K562 (cell line): ENCODE results near the gene PNRC2. TPM values are rescaled to one million over a fixed set of nuclear protein-coding genes. Genes with fewer than 3 reads are reported as not detected.

Experiments used
- CSDE1 ChIP-seq, 2 experiments: fragments of 450-650 bp; IDR thresholded peaks; 2 replicates each; pipeline ENCODE4 v1.6.1; 2016; ENCODE audit warnings: mild to moderate bottlenecking in 1 of 2
- FOXA3 ChIP-seq, 2 experiments: fragments of 450-650 bp in 1 of 2; sonication (generic) in 1 of 2; formaldehyde crosslinking; IDR thresholded peaks in 1 of 2; conservative IDR thresholded peaks in 1 of 2; 2 replicates each; pipeline versions ENCODE4 v1.4.0 to v1.8.0; 2020 to 2022; ENCODE audit warnings: mild to moderate bottlenecking in 2 of 2, missing genetic modification reagents in 1 of 2
- IFI16 ChIP-seq: fragments of 250-450 bp; sonication (Bioruptor Pico); IDR thresholded peaks from 2 replicates; pipeline ENCODE4 v2.1.2; 2022; ENCODE audit warnings: mild to moderate bottlenecking, inconsistent platforms
- ILK ChIP-seq: fragments of 450-650 bp; IDR thresholded peaks from 2 replicates; pipeline ENCODE4 v1.6.1; 2016; ENCODE audit warnings: missing genetic modification characterization, low read depth, mild to moderate bottlenecking, missing compliant biosample characterization, moderate library complexity, borderline replicate concordance
- MCM2 ChIP-seq: fragments of 450-650 bp; IDR thresholded peaks from 2 replicates; pipeline ENCODE4 v1.6.1; 2017; ENCODE audit warnings: low read depth, mild to moderate bottlenecking
- MECOM ChIP-seq: fragments of 250-450 bp; sonication (Bioruptor Pico); IDR thresholded peaks from 2 replicates; pipeline ENCODE4 v1.8.0; 2022; ENCODE audit warnings: inconsistent platforms
- MEIS2 ChIP-seq: fragments of 450-650 bp; IDR thresholded peaks from 2 replicates; pipeline ENCODE4 v1.6.1; 2014; ENCODE audit warnings: mild to moderate bottlenecking; ENCODE audit not compliant: partially characterized antibody
- NR2C2 ChIP-seq, 2 experiments: fragments of 200-800 bp in 1 of 2; sonication (Bioruptor generic) in 1 of 2; sonication (generic) in 1 of 2; formaldehyde crosslinking in 1 of 2; IDR thresholded peaks; 2 replicates each; pipeline versions ENCODE4 v1.6.1 to v1.8.0; 2016 to 2022; ENCODE audit warnings: mild to moderate bottlenecking in 1 of 2, missing compliant biosample characterization in 1 of 2, missing genetic modification characterization in 1 of 2, missing genetic modification reagents in 1 of 2
- POLR2H ChIP-seq: IDR thresholded peaks from 2 replicates; pipeline ENCODE4 v1.6.1; 2016; ENCODE audit warnings: missing genetic modification characterization, low read depth, mild to moderate bottlenecking, control low read depth, missing compliant biosample characterization, moderate library complexity
- PRMT5 ChIP-seq: sonication (generic); formaldehyde crosslinking; IDR thresholded peaks from 2 replicates; pipeline ENCODE4 v1.5.0; 2020; ENCODE audit warnings: missing genetic modification reagents
- PURB ChIP-seq: sonication (generic); formaldehyde crosslinking; IDR thresholded peaks from 2 replicates; pipeline ENCODE4 v1.9.0; 2021; ENCODE audit warnings: low read depth, mild to moderate bottlenecking, missing genetic modification reagents
- SRSF1 ChIP-seq: fragments of 200-400 bp; formaldehyde crosslinking; IDR thresholded peaks from 2 replicates; pipeline ENCODE4 v1.6.1; 2017; ENCODE audit warnings: mild to moderate bottlenecking, low read depth, low read length, moderate library complexity
- TBL1XR1 ChIP-seq, 2 experiments: IDR thresholded peaks; 2 replicates each; pipeline ENCODE4 v1.6.1; 2012; ENCODE audit warnings: improper control_type of control experiment in 2 of 2, low read length in 2 of 2, mild to moderate bottlenecking in 1 of 2
- TCF15 ChIP-seq: fragments of 250-450 bp; sonication (Bioruptor Pico); IDR thresholded peaks from 2 replicates; pipeline ENCODE4 v1.8.0; 2022; ENCODE audit warnings: moderate library complexity, mild to moderate bottlenecking, inconsistent platforms
- TEAD2 ChIP-seq: fragments of 450-650 bp; IDR thresholded peaks from 2 replicates; pipeline ENCODE4 v1.6.1; 2016; ENCODE audit warnings: missing genetic modification characterization, control low read depth, missing compliant biosample characterization
- USF1 ChIP-seq: sonication (generic); formaldehyde crosslinking; IDR thresholded peaks from 2 replicates; pipeline ENCODE4 v1.9.0; 2022; ENCODE audit warnings: mild to moderate bottlenecking, missing genetic modification reagents
- ZNF121 ChIP-seq: sonication (generic); formaldehyde crosslinking; conservative IDR thresholded peaks from 2 replicates; pipeline ENCODE4 v1.8.0; 2022; ENCODE audit warnings: missing genetic modification reagents
- ZNF232 ChIP-seq: sonication (generic); formaldehyde crosslinking; IDR thresholded peaks from 2 replicates; pipeline ENCODE4 v1.8.0; 2022; ENCODE audit warnings: mild to moderate bottlenecking, missing genetic modification reagents
- ZNF311 ChIP-seq: fragments of 250-450 bp; sonication (Bioruptor Pico); IDR thresholded peaks from 2 replicates; pipeline ENCODE4 v1.4.0; 2020; ENCODE audit warnings: mild to moderate bottlenecking, moderate library complexity
- polyA plus RNA-seq, 8 experiments: library from polyadenylated mRNA; depleted of rRNA in 4 of 8; stranded (reverse) in 5 of 8; unstranded in 3 of 8; fragments of >200 nt; fragmentation: Nextera tagmentation in 2 of 8; fragmentation: Illumina TruSeq in 1 of 8; extraction: Ambion mirVana in 2 of 8; extraction: Trizol in 1 of 8; gene quantifications; 2 replicates each; pipeline versions ENCODE4 v1.2.1 to v1.2.3, GENCODE V29; 2011 to 2014; ENCODE audit warnings: inconsistent platforms in 1 of 8, missing spikeins in 1 of 8
- total RNA-seq, 7 experiments: library from RNA; depleted of rRNA in 6 of 7; stranded (reverse); fragments of >200 nt in 6 of 7; fragmentation: Illumina TruSeq in 2 of 7; extraction: Trizol in 2 of 7; gene quantifications; 2 replicates each; pipeline versions ENCODE4 v1.2.1 to v1.2.3, GENCODE V29; 2011 to 2021; ENCODE audit warnings: low replicate concordance in 1 of 7
- TF ChIP-seq, protein P1 (sequence below): sonication (generic); formaldehyde crosslinking; IDR thresholded peaks from 2 replicates; pipeline ENCODE4 v1.8.1; 2023; ENCODE audit warnings: mild to moderate bottlenecking, missing genetic modification reagents
- TF ChIP-seq, protein P2 (sequence below): fragments of 450-650 bp; IDR thresholded peaks from 2 replicates; pipeline ENCODE4 v1.6.1; 2016

PNRC2 gene
- total and polyA plus RNA-seq, 9 of the 15 experiments (the other 6 are each of a cell fraction or from before 2014, with no cell fraction given): 127 to 303 (median 203) TPM

GRCh38 chr1:23980728-23981070 is 21.1 kb downstream of the PNRC2 start (continued):
- no peak for TF ChIP-seq ZNF311 (CRISPR knock-in tag)
- no peak for TF ChIP-seq ZNF121
- no peak for TF ChIP-seq MCM2
- no peak for TF ChIP-seq TBL1XR1 (IDR thresholded peaks at IDR 0.05; ENCODE audit: low read length in 2 of 2)
- TF ChIP-seq MECOM (CRISPR knock-in tag): 0 out of 2 replicates have a peak, but pooled peaks have one; percentile 12
- no peak for TF ChIP-seq IFI16 (CRISPR knock-in tag)
- no peak for TF ChIP-seq USF1 (CRISPR knock-in tag)
- TF ChIP-seq ILK (tag): no peak
- TF ChIP-seq TCF15: 0 out of 2 replicates have a peak, but pooled peaks have one; percentile 9
- no peak for TF ChIP-seq PRMT5 (CRISPR knock-in tag)
- TF ChIP-seq, protein P1, sequence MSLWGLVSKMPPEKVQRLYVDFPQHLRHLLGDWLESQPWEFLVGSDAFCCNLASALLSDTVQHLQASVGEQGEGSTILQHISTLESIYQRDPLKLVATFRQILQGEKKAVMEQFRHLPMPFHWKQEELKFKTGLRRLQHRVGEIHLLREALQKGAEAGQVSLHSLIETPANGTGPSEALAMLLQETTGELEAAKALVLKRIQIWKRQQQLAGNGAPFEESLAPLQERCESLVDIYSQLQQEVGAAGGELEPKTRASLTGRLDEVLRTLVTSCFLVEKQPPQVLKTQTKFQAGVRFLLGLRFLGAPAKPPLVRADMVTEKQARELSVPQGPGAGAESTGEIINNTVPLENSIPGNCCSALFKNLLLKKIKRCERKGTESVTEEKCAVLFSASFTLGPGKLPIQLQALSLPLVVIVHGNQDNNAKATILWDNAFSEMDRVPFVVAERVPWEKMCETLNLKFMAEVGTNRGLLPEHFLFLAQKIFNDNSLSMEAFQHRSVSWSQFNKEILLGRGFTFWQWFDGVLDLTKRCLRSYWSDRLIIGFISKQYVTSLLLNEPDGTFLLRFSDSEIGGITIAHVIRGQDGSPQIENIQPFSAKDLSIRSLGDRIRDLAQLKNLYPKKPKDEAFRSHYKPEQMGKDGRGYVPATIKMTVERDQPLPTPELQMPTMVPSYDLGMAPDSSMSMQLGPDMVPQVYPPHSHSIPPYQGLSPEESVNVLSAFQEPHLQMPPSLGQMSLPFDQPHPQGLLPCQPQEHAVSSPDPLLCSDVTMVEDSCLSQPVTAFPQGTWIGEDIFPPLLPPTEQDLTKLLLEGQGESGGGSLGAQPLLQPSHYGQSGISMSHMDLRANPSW (CRISPR knock-in tag): no peak; the same call in 1 of the 2 replicates
- no peak for TF ChIP-seq ZNF232 (CRISPR knock-in tag)
- peak in 1 of 2 experiments; percentile 69; a peak in 1 of 4 replicates for TF ChIP-seq FOXA3 (CRISPR knock-in tag; conservative IDR thresholded peaks at IDR 0.05 in 1 of 2, IDR thresholded peaks at IDR 0.05 in 1 of 2)
- no peak for TF ChIP-seq SRSF1
- no peak for TF ChIP-seq TEAD2 (tag)
- TF ChIP-seq, protein P2, sequence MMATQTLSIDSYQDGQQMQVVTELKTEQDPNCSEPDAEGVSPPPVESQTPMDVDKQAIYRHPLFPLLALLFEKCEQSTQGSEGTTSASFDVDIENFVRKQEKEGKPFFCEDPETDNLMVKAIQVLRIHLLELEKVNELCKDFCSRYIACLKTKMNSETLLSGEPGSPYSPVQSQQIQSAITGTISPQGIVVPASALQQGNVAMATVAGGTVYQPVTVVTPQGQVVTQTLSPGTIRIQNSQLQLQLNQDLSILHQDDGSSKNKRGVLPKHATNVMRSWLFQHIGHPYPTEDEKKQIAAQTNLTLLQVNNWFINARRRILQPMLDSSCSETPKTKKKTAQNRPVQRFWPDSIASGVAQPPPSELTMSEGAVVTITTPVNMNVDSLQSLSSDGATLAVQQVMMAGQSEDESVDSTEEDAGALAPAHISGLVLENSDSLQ: 0 out of 2 replicates have a peak, but pooled peaks have one; percentile 1
- TF ChIP-seq POLR2H (tag): no peak
- TF ChIP-seq MEIS2: no peak
- TF ChIP-seq CSDE1 (IDR thresholded peaks at IDR 0.05): no peak
- no peak for TF ChIP-seq PURB (CRISPR knock-in tag)
- TF ChIP-seq NR2C2 (CRISPR knock-in tag; IDR thresholded peaks at IDR 0.05): no peak
- TF ChIP-seq NR2C2 (tag; IDR thresholded peaks at IDR 0.05): no peak; the same call in 1 of the 2 replicates
